Nucleus accumbens (tissue), 56 donors: Measurements from ENCODE around the gene LCE3E.
A peak's percentile ranks its signal among the peaks of the same experiment; 100 is the strongest.
"Not testable (repeated sequence)": the region's sequence is repeated elsewhere in the genome, so short reads cannot be mapped to it uniquely, and the experiment has no call there.

Source experiments
- DNase-seq, 56 donors: peaks; one replicate each; lab custom pipeline; 2025; lab: John Stamatoyannopoulos, UW

The LCE3E gene

GRCh38 chr1:152566681-152567080 is at the start of gene LCE3E:
Gene LCE3E, minus strand, starts transcription at chr1:152566780. Its CDS starts 572 bp downstream, at chr1:152566208.
- no peak for DNase-seq

GRCh38 chr1:152613511-152613910 is 46.9 kb upstream of the LCE3E start, which contains the start of gene LCE3B:
Gene LCE3B, plus strand, starts transcription at chr1:152613811. Its CDS starts 0 bp downstream, at chr1:152613811.
- DNase-seq, result no peak

GRCh38 chr1:152599934-152600333 is 33.4 kb upstream of the LCE3E start, which contains the start of gene LCE3C:
Gene LCE3C, plus strand, starts transcription at chr1:152600234. Its CDS starts 498 bp downstream, at chr1:152600732.
- DNase-seq, result no peak

GRCh38 chr1:152596986-152597385 is 30.4 kb upstream of the LCE3E start:
- no peak for DNase-seq

- DNase-seq, result no peak
These were observed 19.0 kb upstream of the LCE3E start for GRCh38 chr1:152585586-152585985.

GRCh38 chr1:152582647-152583046 is 16.1 kb upstream of the LCE3E start:
- no peak for DNase-seq

GRCh38 chr1:152580433-152580832 is 13.9 kb upstream of the LCE3E start, which contains the start of gene LCE3D:
Gene LCE3D, minus strand, starts transcription at chr1:152580516. Its CDS starts 580 bp downstream, at chr1:152579936.
- no peak for DNase-seq

GRCh38 chr1:152579526-152579925 is 12.9 kb upstream of the LCE3E start:
- not testable (repeated sequence) for DNase-seq

- DNase-seq, result no peak
These were observed 10.6 kb upstream of the LCE3E start for GRCh38 chr1:152577168-152577567.

GRCh38 chr1:152565535-152566215 is 905 bp downstream of the LCE3E start:
- DNase-seq, result no peak

- DNase-seq, result no peak
These were observed 1.5 kb downstream of the LCE3E start for GRCh38 chr1:152565115-152565514.

GRCh38 chr1:152548358-152548757 is 18.2 kb downstream of the LCE3E start:
- not testable (repeated sequence) for DNase-seq

GRCh38 chr1:152546704-152547103 is 19.9 kb downstream of the LCE3E start:
- DNase-seq, result no peak

GRCh38 chr1:152543820-152544219 is 22.8 kb downstream of the LCE3E start:
- DNase-seq, result no peak

- DNase-seq, result no peak
These were observed 26.7 kb downstream of the LCE3E start for GRCh38 chr1:152539901-152540300.

- DNase-seq, result no peak
These were observed 29.1 kb downstream of the LCE3E start for GRCh38 chr1:152537496-152537895.

- no peak for DNase-seq
These were observed 30.8 kb downstream of the LCE3E start for GRCh38 chr1:152535774-152536173.

- peak in 3 of 56 donors; percentile 4 to 19 (median 11) for DNase-seq
These were observed 33.1 kb downstream of the LCE3E start for GRCh38 chr1:152533327-152533938.

- DNase-seq, result no peak
These were observed 41.4 kb downstream of the LCE3E start for GRCh38 chr1:152525080-152525641.

GRCh38 chr1:152520561-152521090 is 46.0 kb downstream of the LCE3E start:
- no peak for DNase-seq

GRCh38 chr1:152519851-152520250 is 46.7 kb downstream of the LCE3E start:
- DNase-seq, result no peak
